Astrocyte of the spinal cord (primary cell): ENCODE measurements around the gene GYPE.
"Not testable (repeated sequence)": the region's sequence is repeated elsewhere in the genome, so short reads cannot be mapped to it uniquely, and the experiment has no call there.

Experiments used
- DNase-seq: peaks from one replicate; pipeline ENCODE4 v3.0.0; 2011; ENCODE audit warnings: low read depth, low spot score
- H3K4me3 ChIP-seq: 2 replicates; pipeline ENCODE4 v1.5.1; 2011; ENCODE audit warnings: low read depth, mild to moderate bottlenecking, low read length, moderate library complexity
- in situ Hi-C: cut with HindIII; loops from 2 replicates; pipeline ENCODE4 v1.10.0; 2017; ENCODE audit warnings: low sequenced_read_pairs
- TF ChIP-seq, protein P1 (sequence below): IDR thresholded peaks from 2 replicates; pipeline ENCODE4 v1.5.1; 2012; ENCODE audit warnings: low read depth, mild to moderate bottlenecking, low read length, inconsistent platforms

GYPE gene

DNA sequence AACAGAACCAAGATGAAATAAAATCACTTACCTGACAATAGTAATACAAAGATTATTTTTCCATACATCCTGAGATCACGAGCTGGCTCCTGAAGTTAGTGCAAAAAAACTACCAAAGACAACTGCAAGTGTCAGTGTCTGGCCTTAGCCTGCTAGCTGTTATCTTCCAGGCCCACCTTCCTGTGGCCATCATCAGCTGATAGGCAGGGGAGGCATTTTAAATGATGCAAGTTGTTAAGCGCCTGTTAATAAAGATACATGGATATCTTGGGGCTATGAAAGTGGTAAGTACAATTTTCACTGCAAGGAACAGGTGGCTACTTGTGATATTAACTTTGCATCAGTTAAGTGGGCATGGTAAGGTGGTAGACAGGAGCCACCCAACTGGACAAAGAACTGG, at the start of gene GYPE:
Gene GYPE, minus strand, starts transcription at position 120 of the 400 bp plus-strand sequence. Its CDS starts 52 bp downstream, at position 68.
- in situ Hi-C loops, DNase-seq, H3K4me3 ChIP-seq: not testable (repeated sequence)

DNA sequence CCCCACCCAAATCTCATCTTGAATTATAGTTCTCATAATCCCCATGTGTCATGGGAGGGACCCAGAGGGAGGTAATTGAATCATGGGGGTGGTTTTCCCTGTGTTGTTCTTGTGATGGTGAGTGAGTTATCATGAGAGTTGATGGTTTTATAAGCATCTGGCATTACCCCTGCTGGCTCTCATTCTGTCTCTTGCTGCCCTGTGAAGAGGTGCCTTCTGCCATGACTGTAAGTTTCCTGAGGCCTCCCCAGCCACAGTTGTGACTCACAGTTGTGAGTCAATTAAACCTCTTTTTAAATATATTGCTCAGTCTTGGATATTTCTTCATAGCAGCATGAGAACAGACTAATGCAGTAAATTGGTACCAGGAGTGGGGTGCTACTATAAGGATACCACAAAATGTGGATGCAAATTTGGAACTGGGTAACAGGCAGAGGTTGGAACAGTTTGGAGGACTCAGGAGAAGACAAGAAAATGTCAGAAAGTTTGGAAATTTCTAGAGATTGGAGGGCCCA, 46.2 kb upstream of the GYPE start:
- H3K4me3 ChIP-seq, in situ Hi-C loops, DNase-seq: not testable (repeated sequence)

DNA sequence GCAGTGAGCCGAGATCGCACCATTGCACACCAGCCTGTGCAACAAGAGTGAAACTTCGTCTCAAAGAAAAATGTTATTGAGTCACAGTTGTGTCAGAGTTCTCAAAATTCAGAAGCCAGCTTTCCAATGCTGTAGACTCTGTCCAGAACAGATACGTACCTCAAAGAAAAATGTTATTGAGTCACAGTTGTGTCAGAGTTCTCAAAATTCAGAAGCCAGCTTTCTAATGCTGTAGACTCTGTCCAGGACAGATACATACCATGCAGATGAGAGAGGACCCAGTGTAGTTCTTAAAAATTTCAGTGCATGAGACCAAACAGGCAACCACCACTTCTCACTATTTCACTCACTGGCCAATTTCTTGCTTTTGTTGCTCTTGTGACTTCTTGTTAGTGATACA, 45.6 kb upstream of the GYPE start:
- H3K4me3 ChIP-seq = not testable (repeated sequence)

GRCh38 chr4:143950185-143950584, 44.8 kb upstream of the GYPE start:
- H3K4me3 ChIP-seq, DNase-seq, in situ Hi-C loops: not testable (repeated sequence)

More for the DNA sequence above, 45.6 kb upstream of the GYPE start:
- DNase-seq, in situ Hi-C loops: not testable (repeated sequence)

- DNase-seq, H3K4me3 ChIP-seq, in situ Hi-C loops: not testable (repeated sequence)
These were observed 42.1 kb upstream of the GYPE start for GRCh38 chr4:143947493-143947892.

DNA sequence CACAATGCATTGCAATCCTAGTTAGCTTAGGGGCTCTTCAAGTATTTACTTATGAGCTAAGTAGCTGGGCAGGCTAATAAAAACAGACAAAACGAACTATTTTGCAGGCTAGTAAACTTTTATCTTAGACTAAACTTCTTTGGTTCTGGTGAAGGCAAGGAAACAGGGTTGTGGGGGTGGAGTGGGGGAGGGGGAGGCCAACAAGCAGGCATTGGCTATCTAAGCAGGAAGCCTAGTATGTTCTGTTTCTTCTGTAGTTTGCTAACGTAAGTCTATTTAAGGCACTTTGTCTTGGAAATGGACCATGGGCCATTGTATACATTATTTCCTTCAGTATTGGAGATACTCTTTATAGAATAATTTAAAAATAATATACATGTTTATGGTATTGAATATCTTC, 35.3 kb upstream of the GYPE start:
- DNase-seq, H3K4me3 ChIP-seq, in situ Hi-C loops: not testable (repeated sequence)

DNA sequence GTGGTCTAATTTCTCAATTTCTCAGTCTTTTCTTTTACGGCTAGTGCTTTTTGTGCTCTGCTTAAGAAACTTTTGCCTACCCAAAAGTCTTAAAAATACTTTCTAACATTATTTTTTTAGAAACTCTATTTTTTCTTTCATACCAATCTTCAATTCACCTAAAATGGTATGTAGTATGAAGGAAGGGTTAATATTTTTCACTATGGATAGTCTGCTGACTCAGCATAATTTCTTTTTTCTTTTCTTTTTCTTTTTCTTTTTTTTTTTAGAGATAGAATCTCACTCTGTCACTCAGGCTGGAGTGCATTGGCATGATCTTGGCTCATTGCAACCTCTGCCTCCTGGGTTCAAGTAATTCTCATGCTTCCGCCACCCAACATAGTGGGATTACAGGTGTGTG, 34.2 kb upstream of the GYPE start:
- H3K4me3 ChIP-seq = no peak overlapping the region
- DNase-seq = no peak
- TF ChIP-seq, protein P1, sequence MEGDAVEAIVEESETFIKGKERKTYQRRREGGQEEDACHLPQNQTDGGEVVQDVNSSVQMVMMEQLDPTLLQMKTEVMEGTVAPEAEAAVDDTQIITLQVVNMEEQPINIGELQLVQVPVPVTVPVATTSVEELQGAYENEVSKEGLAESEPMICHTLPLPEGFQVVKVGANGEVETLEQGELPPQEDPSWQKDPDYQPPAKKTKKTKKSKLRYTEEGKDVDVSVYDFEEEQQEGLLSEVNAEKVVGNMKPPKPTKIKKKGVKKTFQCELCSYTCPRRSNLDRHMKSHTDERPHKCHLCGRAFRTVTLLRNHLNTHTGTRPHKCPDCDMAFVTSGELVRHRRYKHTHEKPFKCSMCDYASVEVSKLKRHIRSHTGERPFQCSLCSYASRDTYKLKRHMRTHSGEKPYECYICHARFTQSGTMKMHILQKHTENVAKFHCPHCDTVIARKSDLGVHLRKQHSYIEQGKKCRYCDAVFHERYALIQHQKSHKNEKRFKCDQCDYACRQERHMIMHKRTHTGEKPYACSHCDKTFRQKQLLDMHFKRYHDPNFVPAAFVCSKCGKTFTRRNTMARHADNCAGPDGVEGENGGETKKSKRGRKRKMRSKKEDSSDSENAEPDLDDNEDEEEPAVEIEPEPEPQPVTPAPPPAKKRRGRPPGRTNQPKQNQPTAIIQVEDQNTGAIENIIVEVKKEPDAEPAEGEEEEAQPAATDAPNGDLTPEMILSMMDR = no peak
- in situ Hi-C loops = no loop called here

DNA sequence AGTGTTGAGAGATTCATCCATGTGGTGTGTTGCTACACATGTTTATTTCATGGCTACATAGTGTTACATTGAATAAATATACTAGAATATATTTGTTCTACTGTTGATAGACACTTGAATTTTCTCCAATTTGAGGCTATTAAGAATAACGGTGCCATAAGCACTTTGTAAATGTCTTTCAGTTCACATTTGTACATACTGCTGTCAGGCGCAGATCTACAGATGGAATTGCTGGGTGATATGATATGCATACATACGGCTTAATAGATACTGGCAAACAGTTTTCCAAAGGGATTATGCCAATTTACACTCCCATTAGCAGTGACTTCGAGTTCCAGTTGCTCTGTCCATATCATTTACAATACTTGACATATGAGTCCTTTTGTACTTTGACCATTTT, 33.5 kb upstream of the GYPE start:
- H3K4me3 ChIP-seq, DNase-seq, in situ Hi-C loops: not testable (repeated sequence)

- no peak for DNase-seq
- in situ Hi-C loops = no loop called here
- TF ChIP-seq, protein P1 = no peak
- H3K4me3 ChIP-seq = no peak overlapping the region
These were observed 15.8 kb upstream of the GYPE start for GRCh38 chr4:143921181-143921580.

- H3K4me3 ChIP-seq, DNase-seq, in situ Hi-C loops: not testable (repeated sequence)
These were observed 11.1 kb upstream of the GYPE start for GRCh38 chr4:143916485-143916884.

GRCh38 chr4:143912478-143912877, 7.1 kb upstream of the GYPE start:
- in situ Hi-C loops, DNase-seq, H3K4me3 ChIP-seq: not testable (repeated sequence)

DNA sequence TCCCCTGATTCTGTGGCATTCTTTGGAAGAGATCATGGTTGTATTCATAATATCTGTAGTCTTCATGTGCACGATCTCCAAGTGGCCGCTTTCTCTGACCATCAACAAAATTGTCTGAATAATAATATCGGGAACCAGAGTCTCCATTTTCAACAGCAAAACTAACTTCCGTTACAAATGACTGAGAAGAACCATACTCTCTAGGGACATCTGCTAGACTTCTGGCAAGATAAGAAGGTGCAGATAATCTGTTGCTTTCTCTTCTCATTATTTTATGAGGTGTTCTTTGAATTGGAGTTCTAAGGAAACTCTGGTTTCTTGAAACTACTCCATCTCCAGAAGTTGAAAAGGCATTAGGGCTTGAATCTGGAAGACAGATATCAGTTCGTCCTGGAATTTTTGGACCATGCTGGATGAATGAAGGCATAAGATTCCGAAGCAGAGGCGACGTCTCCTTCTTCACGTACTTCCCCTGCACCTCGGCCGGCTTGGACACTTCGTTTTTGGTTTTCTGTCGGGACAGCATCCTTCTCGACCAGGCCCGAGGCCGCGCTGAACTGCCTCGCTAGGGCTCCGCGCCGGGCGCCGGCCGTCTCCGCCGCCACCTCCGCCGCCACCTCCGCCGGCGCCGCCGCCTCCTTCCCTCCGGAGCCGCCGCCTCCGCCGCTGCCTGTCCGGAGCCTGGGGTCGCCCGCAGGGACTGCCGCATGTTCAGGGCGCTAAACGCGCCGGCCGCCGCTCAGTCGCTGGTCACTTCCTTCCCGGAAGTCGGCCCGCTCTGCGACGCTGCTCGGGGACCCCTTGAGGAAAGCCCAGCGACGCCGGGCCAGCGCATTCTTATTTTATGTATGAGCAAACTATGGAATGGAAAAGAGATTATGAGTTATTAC, 6.4 kb upstream of the GYPE start:
- DNase-seq = peak; percentile 6
- in situ Hi-C loops = not testable (repeated sequence)
- peak overlapping the region; percentile 28 for H3K4me3 ChIP-seq

DNA sequence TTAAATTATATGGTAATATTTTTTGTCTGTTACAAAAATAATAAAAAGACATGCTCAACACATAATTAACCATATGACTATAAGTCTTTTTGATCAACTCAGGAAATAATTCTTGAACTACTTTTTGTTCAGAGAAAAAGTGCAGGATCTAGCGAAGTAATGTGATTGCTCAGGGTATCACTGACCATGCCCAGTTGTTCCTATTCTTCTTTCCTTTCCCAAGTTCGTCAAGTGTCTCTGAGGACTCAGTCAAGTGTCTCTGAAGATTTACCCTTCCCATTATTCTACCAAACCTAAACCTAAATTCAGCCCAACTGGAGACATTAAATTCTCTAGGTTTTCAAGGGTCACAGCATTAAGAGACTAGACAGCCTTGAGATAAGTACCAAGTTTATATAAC, 5.5 kb upstream of the GYPE start:
- DNase-seq, H3K4me3 ChIP-seq, in situ Hi-C loops: not testable (repeated sequence)
